Testis (tissue), 2 donors: ENCODE results near the gene RNF175.

Experiments used
- POLR2A ChIP-seq: fragments of 450-650 bp; IDR thresholded peaks from one replicate; pipeline ENCODE4 v1.6.1; 2017; ENCODE audit warnings: antibody characterized with exemption, mild to moderate bottlenecking, moderate library complexity
- TF ChIP-seq, protein P1 (sequence below), 3 experiments: fragments of 450-650 bp in 2 of 3; fragments of 200-600 bp in 1 of 3; sonication (generic) in 1 of 3; IDR thresholded peaks; one replicate each; pipeline ENCODE4 v1.5.1; 2016 to 2019; ENCODE audit warnings: antibody characterized with exemption in 3 of 3, mild to moderate bottlenecking in 2 of 3, moderate library complexity in 1 of 3

DNA sequence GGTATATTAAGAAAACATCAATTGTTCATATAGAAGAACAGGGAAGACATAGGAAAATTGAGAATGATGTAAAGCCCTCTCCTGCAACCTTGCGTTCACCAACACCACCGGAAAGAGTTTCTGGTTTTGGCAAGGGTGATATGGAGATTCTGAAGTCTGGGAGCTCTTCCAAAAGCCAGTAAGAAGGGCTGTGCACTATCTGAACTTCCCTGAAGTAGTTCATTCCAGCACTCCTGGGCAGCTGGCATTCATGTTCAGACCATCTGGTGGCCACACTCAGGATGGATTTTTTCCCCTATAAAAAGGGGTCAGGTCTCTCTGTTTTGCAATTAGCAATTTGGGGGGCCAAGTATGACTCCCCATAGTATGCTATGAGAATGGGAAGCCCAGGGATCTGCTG is 91.2 kb downstream of the RNF175 start:
- TF ChIP-seq, protein P1, sequence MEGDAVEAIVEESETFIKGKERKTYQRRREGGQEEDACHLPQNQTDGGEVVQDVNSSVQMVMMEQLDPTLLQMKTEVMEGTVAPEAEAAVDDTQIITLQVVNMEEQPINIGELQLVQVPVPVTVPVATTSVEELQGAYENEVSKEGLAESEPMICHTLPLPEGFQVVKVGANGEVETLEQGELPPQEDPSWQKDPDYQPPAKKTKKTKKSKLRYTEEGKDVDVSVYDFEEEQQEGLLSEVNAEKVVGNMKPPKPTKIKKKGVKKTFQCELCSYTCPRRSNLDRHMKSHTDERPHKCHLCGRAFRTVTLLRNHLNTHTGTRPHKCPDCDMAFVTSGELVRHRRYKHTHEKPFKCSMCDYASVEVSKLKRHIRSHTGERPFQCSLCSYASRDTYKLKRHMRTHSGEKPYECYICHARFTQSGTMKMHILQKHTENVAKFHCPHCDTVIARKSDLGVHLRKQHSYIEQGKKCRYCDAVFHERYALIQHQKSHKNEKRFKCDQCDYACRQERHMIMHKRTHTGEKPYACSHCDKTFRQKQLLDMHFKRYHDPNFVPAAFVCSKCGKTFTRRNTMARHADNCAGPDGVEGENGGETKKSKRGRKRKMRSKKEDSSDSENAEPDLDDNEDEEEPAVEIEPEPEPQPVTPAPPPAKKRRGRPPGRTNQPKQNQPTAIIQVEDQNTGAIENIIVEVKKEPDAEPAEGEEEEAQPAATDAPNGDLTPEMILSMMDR (IDR thresholded peaks at IDR 0.05): no peak
- TF ChIP-seq POLR2A: no peak
